GM18858 (cell line): ENCODE measurements around the gene IGSF9B.

ENCODE experiments used
- ATAC-seq: cut with Tn5 transposase; IDR thresholded peaks from one replicate; pipeline ENCODE4 v1.9.1; 2021; ENCODE audit not compliant: unreplicated experiment

IGSF9B gene

DNA sequence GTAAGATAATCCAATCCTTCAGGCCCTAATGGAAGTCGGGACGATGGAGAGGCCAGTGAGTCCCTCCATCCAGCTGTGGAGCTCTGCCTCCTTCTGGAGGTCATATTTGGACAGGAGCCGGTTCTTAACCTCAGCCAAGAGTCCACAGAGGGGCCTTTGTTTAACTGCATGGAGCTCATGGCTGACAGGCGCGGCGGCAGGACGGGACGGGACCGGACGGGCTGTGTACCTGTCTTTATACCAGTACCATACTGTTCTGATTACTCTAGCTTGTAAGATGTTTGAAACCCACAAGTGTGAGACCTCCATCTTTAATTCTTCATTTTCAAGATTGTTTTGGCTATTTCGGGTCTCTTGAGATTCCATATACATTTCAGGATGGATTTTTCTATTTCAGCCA lies 91.3 kb downstream of the IGSF9B start:
- no peak for ATAC-seq

GRCh38 chr11:133864756-133865155 lies 92.0 kb downstream of the IGSF9B start:
- no peak for ATAC-seq

GRCh38 chr11:133860151-133860550 lies 96.6 kb downstream of the IGSF9B start:
- no peak for ATAC-seq
